Fibroblast of skin of back (primary cell): ENCODE results near the gene PRSS1.
"Not testable (repeated sequence)": the region's sequence is repeated elsewhere in the genome, so short reads cannot be mapped to it uniquely, and the experiment has no call there.

ENCODE experiments used
- DNase-seq: peaks from one replicate; pipeline ENCODE4 v3.0.0-alpha.2; 2013

The PRSS1 gene

GRCh38 chr7:142773937-142774744 is 24.9 kb downstream of the PRSS1 start:
- no peak for DNase-seq

GRCh38 chr7:142774826-142775225 is 25.6 kb downstream of the PRSS1 start:
- DNase-seq, result peak; percentile 38

GRCh38 chr7:142775351-142776115 is 26.3 kb downstream of the PRSS1 start:
- DNase-seq, result not testable (repeated sequence)

DNA sequence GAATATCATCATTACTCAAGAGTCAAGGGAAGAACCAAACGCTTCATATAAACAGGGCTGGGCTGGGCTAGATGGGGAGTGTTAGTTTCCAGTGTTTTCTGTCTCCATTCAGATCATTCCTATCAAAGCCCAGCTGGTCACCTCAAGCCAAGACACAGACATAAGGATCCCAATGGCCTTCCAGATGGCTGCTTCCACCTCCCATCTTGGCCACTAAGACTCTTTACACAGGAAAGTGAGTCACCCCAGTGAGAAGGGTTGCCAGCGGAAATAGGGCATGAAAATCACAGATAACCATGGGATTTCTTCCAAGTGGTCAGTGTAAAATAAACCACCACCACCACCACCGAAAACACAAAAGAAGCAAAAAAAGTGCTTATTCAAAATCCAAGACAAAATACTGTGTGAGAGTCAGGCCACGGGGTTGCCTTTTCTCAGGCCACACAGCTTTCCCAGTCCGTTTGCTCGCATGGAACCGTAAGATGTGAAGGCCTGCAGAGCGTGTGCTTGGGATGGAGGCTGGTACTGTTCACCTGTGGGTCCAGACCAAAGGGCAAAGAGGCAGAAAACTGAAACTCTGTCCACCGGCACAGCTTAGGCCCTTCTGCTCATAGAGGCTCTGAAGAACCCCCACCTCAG is 27.1 kb downstream of the PRSS1 start:
- DNase-seq, result peak; percentile 38

GRCh38 chr7:142776845-142777225 is 27.6 kb downstream of the PRSS1 start:
- not testable (repeated sequence) for DNase-seq

DNA sequence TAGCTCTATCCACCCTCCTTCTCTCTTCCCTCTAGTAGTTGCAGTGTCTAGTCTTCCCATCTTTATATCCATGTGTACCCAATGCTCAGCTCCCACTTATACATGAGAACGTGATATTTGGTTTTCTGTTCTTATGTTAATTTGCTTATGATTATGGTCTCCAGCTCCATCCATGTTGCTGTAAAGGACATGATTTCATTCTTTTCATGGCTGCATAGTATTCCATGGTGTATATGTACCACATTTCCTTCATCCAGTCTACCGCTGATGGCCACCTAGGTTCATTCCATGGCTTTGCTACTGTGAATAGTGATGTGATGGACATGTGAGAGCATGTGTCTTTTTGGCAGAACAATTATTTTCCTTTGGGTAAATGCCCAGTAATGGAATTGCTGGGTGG is 28.0 kb downstream of the PRSS1 start:
- DNase-seq, result no peak

DNA sequence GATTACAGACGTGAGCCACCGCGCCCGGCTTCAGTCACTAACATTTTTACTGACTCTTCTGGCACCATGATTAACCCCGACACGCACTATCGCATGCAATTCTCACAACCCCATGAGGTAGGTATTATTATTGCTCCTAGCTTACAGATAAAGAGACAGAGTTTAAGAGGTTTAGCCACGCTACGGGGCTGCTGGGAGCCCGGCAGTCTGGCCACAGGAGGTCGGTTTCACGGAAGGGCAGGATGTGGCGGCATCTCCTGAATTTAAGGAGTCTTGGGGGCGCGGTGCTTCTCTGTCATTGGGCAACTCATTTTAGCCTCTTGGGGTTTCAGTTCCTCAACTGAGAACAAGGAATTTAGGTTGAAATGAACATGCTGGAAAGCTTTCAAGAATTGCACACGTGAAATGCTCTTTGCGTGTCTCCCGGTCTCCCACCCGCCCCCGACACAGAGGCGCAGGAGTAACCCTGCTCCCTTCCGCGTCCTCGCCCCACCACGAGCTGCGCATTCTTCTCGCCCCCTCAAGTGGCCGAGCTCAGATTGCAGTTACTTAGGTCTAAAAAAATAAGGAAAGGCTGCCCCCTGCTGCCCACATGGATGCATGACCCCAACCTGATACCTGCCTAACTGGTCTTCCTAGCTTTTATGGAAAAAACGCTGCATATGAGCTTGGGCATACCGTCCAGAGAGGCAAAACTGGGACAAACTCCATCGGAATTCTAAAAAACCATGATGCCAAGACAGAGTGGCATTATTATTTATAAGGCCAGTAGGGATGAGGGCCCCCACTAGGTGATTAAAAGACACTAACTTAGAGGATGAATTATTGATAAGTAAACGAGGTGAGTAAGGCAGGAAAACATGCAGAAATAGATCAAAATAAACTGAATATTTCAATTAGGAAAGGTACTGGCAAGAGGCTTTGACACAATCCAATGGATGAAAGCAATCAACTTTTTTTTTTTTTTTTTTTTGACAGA is 33.9 kb downstream of the PRSS1 start:
- peak; percentile 86 for DNase-seq

DNA sequence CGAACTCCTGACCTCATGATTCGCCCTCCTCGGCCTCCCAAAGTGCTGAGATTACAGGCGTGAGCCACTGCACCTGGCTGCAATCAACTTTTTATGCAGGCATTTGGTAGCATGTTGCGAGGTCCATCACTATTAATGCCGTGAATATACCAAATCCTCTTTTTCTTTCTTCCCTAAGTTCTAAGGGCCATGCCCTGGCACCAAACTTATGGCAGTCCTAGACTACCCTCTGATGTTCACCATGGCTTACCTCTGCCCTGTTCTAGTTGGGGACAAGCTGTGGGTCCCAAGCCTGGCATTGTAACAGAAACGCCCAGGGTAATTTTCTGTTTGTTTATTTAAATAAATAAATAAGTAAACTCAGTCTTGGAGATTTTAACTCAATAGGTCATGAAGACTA is 34.8 kb downstream of the PRSS1 start:
- DNase-seq, result no peak

DNA sequence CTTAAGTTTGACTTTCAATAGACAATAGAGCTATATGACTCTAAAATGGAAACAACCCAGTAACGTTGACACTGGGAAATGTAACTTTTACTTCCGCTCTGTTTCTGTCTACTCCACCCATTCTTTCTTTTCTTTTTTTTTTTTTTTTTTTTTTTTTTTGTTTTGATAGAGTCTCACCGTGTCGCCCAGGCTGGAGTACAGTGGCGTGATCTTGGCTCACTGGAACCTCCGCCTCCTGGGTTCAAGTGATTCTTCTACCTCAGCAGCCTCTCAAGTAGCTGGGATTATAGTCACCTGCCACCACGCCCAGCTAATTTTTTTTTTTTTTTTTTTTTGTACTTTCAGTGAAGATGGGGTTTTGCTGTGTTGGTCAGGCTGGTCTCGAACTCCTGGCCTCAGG is 35.4 kb downstream of the PRSS1 start:
- DNase-seq, result no peak

- DNase-seq, result no peak
Observed at GRCh38 chr7:142785841-142786250, 36.6 kb downstream of the PRSS1 start.

DNA sequence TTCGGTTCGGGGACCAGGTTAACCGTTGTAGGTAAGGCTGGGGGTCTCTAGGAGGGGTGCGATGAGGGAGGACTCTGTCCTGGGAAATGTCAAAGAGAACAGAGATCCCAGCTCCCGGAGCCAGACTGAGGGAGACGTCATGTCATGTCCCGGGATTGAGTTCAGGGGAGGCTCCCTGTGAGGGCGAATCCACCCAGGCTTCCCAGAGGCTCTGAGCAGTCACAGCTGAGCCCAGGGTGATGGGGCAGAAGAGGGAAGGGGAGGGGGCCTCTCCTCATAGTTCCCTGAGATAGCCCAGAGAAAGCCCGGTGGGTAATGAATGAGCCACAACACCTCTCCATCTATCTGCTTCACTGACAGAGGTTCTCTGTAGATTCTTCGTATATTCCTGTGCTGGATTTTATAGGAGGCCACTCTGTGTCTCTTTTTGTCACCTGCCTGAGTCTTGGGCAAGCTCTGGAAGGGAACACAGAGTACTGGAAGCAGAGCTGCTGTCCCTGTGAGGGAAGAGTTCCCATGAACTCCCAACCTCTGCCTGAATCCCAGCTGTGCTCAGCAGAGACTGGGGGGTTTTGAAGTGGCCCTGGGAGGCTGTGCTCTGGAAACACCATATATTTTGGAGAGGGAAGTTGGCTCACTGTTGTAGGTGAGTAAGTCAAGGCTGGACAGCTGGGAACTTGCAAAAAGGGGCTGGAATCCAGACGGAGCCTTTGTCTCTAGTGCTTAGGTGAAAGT is 37.9 kb downstream of the PRSS1 start:
- DNase-seq, result no peak

DNA sequence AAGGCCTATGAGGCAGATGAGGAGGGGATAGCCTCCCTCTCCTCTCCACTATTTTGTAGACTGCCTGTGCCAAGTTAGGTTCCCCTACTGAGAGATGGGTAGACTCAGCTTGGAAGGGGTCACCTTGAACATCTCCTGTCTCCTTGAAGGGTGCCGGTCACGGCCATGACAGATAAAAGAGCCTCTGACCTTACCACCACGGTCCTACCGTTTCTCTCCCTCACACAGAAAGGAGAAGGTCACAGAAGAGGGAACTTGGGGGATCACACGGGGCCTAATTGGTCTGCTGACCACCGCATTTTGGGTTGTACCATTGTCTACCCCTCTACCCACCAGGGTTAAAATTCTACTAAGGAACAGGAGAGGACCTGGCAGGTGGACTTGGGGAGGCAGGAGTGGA is 38.5 kb downstream of the PRSS1 start:
- DNase-seq, result no peak

DNA sequence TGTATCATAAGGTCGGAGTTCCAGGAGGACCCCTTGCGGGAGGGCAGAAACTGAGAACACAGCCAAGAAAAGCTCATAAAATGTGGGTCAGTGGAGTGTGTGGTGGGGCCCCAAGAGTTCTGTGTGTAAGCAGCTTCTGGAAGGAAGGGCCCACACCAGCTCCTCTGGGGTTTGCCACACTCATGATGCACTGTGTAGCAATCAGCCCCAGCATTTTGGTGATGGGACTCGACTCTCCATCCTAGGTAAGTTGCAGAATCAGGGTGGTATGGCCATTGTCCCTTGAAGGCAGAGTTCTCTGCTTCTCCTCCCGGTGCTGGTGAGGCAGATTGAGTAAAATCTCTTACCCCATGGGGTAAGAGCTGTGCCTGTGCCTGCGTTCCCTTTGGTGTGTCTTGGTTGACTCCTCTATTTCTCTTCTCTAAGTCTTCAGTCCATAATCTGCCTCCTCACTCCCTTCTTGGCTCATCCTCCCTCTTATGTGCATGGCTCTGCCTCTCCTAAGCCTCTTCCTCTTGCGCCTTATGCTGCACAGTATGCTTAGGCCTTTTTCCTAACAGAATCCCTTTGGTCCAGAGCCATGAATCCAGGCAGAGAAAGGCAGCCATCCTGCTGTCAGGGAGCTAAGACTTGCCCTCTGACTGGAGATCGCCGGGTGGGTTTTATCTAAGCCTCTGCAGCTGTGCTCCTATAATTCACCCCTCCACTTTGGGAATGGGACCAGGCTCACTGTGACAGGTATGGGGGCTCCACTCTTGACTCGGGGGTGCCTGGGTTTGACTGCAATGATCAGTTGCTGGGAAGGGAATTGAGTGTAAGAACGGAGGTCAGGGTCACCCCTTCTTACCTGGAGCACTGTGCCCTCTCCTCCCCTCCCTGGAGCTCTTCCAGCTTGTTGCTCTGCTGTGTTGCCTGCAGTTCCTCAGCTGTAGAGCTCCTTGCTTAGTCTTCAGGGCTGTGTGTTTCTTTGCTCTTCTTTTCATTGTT is 39.3 kb downstream of the PRSS1 start:
- no peak for DNase-seq

DNA sequence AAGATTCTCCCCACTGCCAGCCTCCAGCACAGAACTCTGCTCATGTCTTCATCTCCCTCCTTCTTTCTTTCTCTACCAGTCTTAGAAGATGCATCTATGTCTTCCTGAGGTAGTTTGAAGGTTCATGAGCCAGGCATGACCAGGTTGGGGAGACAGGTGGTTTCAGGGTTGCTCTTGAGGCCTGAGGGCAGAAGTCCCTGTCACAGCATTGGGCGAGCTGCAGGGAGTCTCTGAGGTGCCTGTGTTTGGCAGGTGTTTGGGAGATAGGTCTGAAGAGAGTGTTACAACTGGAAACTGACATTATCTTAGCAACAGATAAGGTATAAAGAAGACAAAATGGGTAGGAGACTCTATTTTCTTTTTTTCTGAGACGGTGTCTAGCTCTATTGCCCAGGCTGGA is 40.2 kb downstream of the PRSS1 start:
- no peak for DNase-seq

DNA sequence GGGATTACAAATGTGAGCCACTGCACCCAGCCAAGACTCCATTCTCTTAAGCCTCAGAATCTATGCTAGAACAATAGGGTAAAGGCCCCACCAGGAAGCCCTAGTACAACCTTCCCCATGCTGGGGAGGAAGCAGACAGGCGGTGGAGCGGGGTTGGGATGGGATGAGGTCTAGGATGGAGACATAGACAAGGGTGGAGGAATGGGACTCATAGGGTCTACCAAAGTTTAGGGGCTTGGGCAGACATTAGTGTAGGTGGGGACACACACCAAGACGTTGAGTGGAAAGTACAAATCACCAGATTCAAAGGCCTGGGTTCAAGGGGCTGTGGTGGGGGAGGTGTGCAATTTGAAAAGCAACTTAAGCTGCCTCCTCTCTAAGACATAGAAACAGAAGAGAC is 40.8 kb downstream of the PRSS1 start:
- no peak for DNase-seq

DNA sequence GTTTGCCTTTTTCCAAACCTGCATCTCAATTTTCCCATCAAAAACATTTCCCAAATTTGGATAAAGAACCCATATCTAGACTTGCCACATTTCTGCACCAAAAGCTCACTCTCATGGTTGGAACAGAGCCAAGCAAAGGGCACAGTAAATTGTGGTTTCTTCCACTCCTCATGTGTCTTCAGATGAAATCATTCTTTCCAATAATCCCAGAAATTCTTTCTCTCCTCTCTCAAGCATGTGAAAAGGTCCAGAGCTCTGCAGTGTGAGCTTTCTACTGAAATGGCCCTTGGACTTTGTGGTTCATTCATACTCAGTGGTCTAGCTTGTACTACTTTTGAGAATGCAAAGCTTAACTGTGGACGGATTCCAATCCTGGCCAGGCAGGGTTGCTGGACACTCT is 41.3 kb downstream of the PRSS1 start:
- DNase-seq, result peak; percentile 17

DNA sequence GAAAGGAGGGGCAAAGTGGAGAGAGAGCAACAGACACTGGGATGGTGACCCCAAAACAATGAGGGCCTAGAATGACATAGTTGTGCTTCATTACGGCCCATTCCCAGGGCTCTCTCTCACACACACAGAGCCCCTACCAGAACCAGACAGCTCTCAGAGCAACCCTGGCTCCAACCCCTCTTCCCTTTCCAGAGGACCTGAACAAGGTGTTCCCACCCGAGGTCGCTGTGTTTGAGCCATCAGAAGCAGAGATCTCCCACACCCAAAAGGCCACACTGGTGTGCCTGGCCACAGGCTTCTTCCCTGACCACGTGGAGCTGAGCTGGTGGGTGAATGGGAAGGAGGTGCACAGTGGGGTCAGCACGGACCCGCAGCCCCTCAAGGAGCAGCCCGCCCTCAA is 42.2 kb downstream of the PRSS1 start:
- no peak for DNase-seq

DNA sequence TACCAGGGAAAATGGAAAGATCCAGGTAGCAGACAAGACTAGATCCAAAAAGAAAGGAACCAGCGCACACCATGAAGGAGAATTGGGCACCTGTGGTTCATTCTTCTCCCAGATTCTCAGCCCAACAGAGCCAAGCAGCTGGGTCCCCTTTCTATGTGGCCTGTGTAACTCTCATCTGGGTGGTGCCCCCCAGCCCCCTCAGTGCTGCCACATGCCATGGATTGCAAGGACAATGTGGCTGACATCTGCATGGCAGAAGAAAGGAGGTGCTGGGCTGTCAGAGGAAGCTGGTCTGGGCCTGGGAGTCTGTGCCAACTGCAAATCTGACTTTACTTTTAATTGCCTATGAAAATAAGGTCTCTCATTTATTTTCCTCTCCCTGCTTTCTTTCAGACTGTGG is 42.9 kb downstream of the PRSS1 start:
- no peak for DNase-seq

DNA sequence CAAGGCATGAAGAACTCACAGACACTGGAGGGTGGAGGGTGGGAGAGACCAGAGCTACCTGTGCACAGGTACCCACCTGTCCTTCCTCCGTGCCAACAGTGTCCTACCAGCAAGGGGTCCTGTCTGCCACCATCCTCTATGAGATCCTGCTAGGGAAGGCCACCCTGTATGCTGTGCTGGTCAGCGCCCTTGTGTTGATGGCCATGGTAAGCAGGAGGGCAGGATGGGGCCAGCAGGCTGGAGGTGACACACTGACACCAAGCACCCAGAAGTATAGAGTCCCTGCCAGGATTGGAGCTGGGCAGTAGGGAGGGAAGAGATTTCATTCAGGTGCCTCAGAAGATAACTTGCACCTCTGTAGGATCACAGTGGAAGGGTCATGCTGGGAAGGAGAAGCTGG is 43.3 kb downstream of the PRSS1 start:
- DNase-seq, result no peak

DNA sequence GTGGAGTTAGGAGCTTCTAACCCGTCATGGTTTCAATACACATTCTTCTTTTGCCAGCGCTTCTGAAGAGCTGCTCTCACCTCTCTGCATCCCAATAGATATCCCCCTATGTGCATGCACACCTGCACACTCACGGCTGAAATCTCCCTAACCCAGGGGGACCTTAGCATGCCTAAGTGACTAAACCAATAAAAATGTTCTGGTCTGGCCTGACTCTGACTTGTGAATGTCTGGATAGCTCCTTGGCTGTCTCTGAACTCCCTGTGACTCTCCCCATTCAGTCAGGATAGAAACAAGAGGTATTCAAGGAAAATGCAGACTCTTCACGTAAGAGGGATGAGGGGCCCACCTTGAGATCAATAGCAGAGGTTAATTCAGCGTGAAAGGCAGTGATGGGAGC is 43.9 kb downstream of the PRSS1 start:
- peak; percentile 21 for DNase-seq
